ENCODE data around the gene C16orf78. TPM values are rescaled to one million over a fixed set of nuclear protein-coding genes. Genes with fewer than 3 reads are reported as not detected.
A peak's percentile ranks its signal among the peaks of the same experiment; 100 is the strongest.

Gene C16orf78
- total RNA-seq, 4 donors from 2014 or later, result not detected

DNA sequence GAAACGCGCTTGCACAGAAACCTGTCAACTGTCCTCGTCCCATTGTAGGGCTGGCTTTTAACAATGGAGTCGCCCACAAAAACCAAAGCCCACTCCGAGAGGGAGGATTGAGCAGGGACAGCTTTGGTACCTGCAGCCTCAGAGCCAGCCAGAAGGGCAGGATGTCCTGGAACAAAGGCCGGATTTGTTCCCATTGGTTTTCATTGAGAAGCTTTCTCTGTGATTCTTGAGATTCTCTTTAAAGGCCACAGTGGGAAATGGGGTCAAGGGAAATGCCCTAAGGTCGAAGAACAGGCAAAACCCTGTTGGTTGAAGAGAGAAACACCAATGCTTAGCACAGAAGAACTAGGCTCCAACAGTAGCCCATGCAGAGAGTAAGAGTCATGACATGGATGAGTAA is 65.4 kb downstream of the C16orf78 start:
- no peak overlapping the region for H3K27ac ChIP-seq
- no peak for DNase-seq
- H3K9me3 ChIP-seq, result no peaks in the 10 kb centered on the region
- no peaks in the 10 kb centered on the region for H3K36me3 ChIP-seq
- no peaks in the 10 kb centered on the region for H3K27me3 ChIP-seq
- H3K4me3 ChIP-seq, result no peak overlapping the region
- H3K4me1 ChIP-seq, result peaks cover 0 to 4% of the 10 kb centered on the region in 2 donors
- no peak for TF ChIP-seq POLR2A (IDR thresholded peaks at IDR 0.05)
- TF ChIP-seq, protein P1, sequence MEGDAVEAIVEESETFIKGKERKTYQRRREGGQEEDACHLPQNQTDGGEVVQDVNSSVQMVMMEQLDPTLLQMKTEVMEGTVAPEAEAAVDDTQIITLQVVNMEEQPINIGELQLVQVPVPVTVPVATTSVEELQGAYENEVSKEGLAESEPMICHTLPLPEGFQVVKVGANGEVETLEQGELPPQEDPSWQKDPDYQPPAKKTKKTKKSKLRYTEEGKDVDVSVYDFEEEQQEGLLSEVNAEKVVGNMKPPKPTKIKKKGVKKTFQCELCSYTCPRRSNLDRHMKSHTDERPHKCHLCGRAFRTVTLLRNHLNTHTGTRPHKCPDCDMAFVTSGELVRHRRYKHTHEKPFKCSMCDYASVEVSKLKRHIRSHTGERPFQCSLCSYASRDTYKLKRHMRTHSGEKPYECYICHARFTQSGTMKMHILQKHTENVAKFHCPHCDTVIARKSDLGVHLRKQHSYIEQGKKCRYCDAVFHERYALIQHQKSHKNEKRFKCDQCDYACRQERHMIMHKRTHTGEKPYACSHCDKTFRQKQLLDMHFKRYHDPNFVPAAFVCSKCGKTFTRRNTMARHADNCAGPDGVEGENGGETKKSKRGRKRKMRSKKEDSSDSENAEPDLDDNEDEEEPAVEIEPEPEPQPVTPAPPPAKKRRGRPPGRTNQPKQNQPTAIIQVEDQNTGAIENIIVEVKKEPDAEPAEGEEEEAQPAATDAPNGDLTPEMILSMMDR (IDR thresholded peaks at IDR 0.05), result no peak
- intact Hi-C loops (cut with DNase I; ENCODE audit: low total_unique reads), result no loop called here

DNA sequence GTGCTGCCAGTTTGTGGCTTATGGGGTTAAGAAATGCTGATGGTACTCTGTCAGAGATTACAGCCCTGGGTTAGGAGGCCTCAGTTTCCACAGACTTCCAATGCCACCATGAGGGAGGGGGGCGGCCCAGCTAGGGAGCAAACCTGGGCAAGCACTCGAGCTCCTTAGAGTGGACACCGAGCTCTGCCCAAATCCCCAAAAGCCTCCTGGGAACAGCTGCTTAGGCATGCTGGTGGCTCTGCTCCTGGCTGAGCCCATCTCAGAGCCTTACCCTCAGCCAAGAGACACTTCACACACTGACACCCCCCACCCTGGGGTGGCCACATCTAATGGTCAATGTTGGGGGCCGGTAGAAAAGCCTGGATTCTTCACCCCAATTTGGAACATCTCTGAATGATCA is 66.1 kb downstream of the C16orf78 start:
- no peaks in the 10 kb centered on the region for H3K9me3 ChIP-seq
- no peak for TF ChIP-seq POLR2A (IDR thresholded peaks at IDR 0.05)
- TF ChIP-seq, protein P1 (IDR thresholded peaks at IDR 0.05), result no peak
- H3K4me3 ChIP-seq, result no peak overlapping the region
- no peaks in the 10 kb centered on the region for H3K36me3 ChIP-seq
- H3K27ac ChIP-seq, result no peak overlapping the region
- no peaks in the 10 kb centered on the region for H3K27me3 ChIP-seq
- H3K4me1 ChIP-seq, result peaks cover 0 to 4% of the 10 kb centered on the region in 2 donors
- DNase-seq, result no peak
- intact Hi-C loops (cut with DNase I; ENCODE audit: low total_unique reads), result no loop called here

DNA sequence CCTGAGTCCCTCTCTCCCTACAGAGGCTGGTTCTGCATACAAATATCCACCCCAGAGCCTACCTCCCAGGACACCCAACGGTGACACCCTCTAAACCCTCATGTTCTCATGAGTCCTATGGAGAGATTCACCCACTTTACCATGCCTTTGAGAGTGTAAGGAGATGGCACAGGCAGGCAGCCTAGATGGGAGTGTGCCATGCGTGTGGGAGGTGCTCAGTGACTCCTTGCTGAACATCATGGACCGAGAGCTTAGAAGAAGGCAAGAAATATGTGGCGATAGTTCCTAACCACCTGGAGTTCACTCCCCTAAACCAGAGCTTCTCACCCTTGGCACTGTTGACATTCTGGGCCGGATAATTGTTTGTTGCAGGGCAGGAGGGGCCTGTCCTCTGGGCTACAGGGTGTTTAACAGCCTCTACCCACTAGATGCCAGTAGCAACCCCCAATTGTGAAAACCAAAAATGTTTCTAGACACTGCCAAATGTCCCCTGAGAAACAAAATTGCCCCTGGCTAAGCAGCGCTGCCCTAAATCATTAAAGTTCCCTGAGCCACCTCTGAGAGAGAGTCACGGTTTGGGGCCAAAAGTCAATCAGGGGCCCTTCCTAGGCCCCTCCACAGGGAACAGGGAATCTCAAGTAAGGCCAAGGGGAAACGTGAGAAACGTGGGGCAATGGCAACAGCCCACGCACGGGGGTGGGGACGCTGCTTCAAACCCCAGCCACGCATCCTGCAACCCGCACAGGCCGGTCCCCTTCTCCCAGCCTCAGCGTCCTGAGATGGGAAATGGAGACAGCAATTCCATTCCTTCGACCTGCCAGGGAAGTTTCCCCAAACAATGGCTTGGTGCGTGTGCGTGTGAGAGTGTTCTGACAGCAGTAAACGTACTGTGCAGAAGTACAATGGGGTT is 66.8 kb downstream of the C16orf78 start:
- Histone ChIP-seq H3K4me3 (no peak overlapping the region), H3K9me3 (no peaks in the 10 kb centered on the region), H3K4me1 (peaks cover 0 to 4% of the 10 kb centered on the region in 2 donors), H3K27ac (no peak overlapping the region), H3K27me3 (no peaks in the 10 kb centered on the region), H3K36me3 (no peaks in the 10 kb centered on the region)
- intact Hi-C loops (cut with DNase I; ENCODE audit: low total_unique reads), result no loop called here
- TF ChIP-seq, protein P1 (IDR thresholded peaks at IDR 0.05), result no peak
- no peak for TF ChIP-seq POLR2A (IDR thresholded peaks at IDR 0.05)
- DNase-seq, result no peak

DNA sequence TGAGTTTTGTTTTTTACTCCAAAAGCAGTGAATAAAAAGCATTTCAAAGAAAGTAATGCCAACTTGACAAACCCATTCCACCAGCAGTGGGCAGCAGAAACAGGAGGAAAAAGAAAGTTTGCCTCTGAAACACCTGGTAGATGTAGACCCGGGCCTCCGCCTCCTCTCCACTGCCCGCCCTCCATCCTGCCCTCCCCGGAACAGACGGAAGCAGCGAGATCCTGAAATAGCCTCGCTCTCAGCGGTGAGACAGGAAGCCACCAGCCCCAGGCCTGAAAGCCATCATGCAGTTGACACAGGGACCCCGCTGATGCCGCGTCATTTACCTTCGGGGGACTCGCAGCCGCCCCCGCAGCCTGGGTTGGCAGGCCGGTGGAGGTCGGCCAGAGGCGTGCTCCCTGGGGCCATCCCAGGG is 67.8 kb downstream of the C16orf78 start:
- no peak overlapping the region for H3K4me3 ChIP-seq
- TF ChIP-seq POLR2A (IDR thresholded peaks at IDR 0.05), result no peak
- TF ChIP-seq, protein P1 (IDR thresholded peaks at IDR 0.05), result peak in 2 of 4 experiments; percentile 28 to 36
- intact Hi-C loops (cut with DNase I; ENCODE audit: low total_unique reads), result no loop called here
- peak in 1 of 2 donors; percentile 23 for DNase-seq
- H3K4me1 ChIP-seq, result peaks cover 0 to 4% of the 10 kb centered on the region in 2 donors
- no peaks in the 10 kb centered on the region for H3K27me3 ChIP-seq
- H3K9me3 ChIP-seq, result no peaks in the 10 kb centered on the region
- no peaks in the 10 kb centered on the region for H3K36me3 ChIP-seq
- H3K27ac ChIP-seq, result no peak overlapping the region

DNA sequence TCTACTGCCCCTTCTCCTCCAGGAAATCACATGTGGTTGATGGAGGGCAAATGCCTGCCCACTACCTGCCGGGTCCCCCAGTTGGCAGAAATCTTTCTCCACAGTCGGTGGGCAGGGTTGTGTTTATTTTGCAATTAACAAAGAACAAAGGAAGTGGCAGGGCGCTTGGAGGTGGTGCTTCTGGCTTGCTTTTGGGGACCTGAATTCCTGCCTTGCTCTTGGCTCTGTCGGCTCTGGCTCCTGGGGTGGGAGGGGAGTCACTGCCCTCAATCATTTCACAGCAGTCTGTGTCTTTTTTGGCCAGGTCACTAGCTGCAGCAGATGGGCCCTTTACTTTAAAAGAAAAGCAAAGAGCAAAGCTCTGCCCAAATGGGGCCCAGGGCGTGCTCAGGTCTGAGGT is 69.2 kb downstream of the C16orf78 start:
- no peaks in the 10 kb centered on the region for H3K9me3 ChIP-seq
- no peak overlapping the region for H3K4me3 ChIP-seq
- H3K36me3 ChIP-seq, result no peaks in the 10 kb centered on the region
- TF ChIP-seq POLR2A (IDR thresholded peaks at IDR 0.05), result no peak
- TF ChIP-seq, protein P1 (IDR thresholded peaks at IDR 0.05), result no peak
- H3K27ac ChIP-seq, result no peak overlapping the region
- H3K4me1 ChIP-seq, result peaks cover 0 to 4% of the 10 kb centered on the region in 2 donors
- intact Hi-C loops (cut with DNase I; ENCODE audit: low total_unique reads), result no loop called here
- no peak for DNase-seq
- no peaks in the 10 kb centered on the region for H3K27me3 ChIP-seq
